ENCODE results near the gene RLF. TPM values are rescaled to one million over a fixed set of nuclear protein-coding genes. Genes with fewer than 3 reads are reported as not detected.
"Not testable (repeated sequence)": the region's sequence is repeated elsewhere in the genome, so short reads cannot be mapped to it uniquely, and the experiment has no call there.

RLF gene
- total RNA-seq, 2 donors from 2014 or later, result 11.5 to 21.0 TPM

DNA sequence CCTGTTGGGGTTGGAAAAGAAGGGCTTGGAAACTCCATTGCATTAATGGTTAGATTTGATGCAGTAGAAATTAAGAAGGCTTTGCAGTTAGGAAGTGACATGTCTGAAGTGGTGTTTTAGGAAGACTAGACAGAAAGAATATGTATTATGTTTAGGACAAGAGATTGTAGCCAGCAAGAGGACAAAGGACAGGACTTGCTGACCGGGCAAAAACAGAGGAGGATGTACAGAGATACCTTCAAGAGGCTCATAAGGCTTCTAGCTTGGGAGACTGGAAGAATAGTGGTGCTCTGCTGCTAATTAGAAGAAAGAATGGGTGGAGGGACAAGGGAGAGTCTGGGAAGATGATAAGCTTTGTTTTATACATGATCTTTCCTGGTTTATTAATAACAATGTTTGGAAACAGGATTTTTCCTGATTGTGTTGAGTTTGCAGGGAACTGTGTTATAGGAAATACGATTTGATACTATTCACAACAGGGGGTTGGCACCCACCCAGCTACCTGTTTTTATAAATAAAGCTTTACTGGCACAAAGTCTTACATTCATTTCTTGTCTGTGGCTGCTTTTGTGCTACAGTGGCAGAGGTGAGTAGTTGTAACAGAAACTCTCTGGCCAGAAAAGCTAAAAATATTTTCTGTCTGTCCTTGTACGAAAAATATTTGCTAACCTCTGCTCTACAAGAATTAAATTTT lies 49.5 kb downstream of the RLF start:
- Histone ChIP-seq H3K9me3 (no peaks in the 10 kb centered on the region), H3K27ac (no peak overlapping the region), H3K4me1 (no peaks in the 10 kb centered on the region), H3K9ac (ENCODE audit: low read depth in 2 of 2, low read length in 2 of 2) (no peak overlapping the region), H3K36me3 (no peaks in the 10 kb centered on the region), H3K4me3 (no peak overlapping the region), H3K27me3 (no peaks in the 10 kb centered on the region)
- no peak for DNase-seq
- intact Hi-C loops (cut with DNase I), result no loop called here
- TF ChIP-seq, protein P1, sequence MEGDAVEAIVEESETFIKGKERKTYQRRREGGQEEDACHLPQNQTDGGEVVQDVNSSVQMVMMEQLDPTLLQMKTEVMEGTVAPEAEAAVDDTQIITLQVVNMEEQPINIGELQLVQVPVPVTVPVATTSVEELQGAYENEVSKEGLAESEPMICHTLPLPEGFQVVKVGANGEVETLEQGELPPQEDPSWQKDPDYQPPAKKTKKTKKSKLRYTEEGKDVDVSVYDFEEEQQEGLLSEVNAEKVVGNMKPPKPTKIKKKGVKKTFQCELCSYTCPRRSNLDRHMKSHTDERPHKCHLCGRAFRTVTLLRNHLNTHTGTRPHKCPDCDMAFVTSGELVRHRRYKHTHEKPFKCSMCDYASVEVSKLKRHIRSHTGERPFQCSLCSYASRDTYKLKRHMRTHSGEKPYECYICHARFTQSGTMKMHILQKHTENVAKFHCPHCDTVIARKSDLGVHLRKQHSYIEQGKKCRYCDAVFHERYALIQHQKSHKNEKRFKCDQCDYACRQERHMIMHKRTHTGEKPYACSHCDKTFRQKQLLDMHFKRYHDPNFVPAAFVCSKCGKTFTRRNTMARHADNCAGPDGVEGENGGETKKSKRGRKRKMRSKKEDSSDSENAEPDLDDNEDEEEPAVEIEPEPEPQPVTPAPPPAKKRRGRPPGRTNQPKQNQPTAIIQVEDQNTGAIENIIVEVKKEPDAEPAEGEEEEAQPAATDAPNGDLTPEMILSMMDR (IDR thresholded peaks at IDR 0.05), result no peak

GRCh38 chr1:40218333-40218732 lies 57.1 kb downstream of the RLF start:
- H3K27me3 ChIP-seq, result no peaks in the 10 kb centered on the region
- TF ChIP-seq, protein P1 (IDR thresholded peaks at IDR 0.05), result no peak
- no peak overlapping the region for H3K27ac ChIP-seq
- no peaks in the 10 kb centered on the region for H3K4me1 ChIP-seq
- no peaks in the 10 kb centered on the region for H3K9me3 ChIP-seq
- no peaks in the 10 kb centered on the region for H3K36me3 ChIP-seq
- H3K4me3 ChIP-seq, result no peak overlapping the region
- intact Hi-C loops (cut with DNase I), result no loop called here
- no peak overlapping the region for H3K9ac ChIP-seq (ENCODE audit: low read depth in 2 of 2, low read length in 2 of 2)
- DNase-seq, result no peak

- DNase-seq; H3K36me3 ChIP-seq; H3K27ac ChIP-seq; H3K9ac ChIP-seq (ENCODE audit: low read depth in 2 of 2, low read length in 2 of 2); intact Hi-C loops (cut with DNase I); H3K9me3 ChIP-seq; H3K4me1 ChIP-seq; H3K4me3 ChIP-seq; H3K27me3 ChIP-seq: not testable (repeated sequence)
Observed at GRCh38 chr1:40221471-40221905, 60.3 kb downstream of the RLF start.

GRCh38 chr1:40221977-40222772 lies 61.0 kb downstream of the RLF start:
- Histone ChIP-seq H3K4me1 (no peaks in the 10 kb centered on the region), H3K36me3 (no peaks in the 10 kb centered on the region), H3K27ac (no peak overlapping the region), H3K9ac (ENCODE audit: low read depth in 2 of 2, low read length in 2 of 2) (no peak overlapping the region), H3K4me3 (no peak overlapping the region), H3K9me3 (no peaks in the 10 kb centered on the region), H3K27me3 (no peaks in the 10 kb centered on the region)
- intact Hi-C loops (cut with DNase I), result no loop called here
- DNase-seq, result no peak
- TF ChIP-seq, protein P1 (IDR thresholded peaks at IDR 0.05), result no peak

DNA sequence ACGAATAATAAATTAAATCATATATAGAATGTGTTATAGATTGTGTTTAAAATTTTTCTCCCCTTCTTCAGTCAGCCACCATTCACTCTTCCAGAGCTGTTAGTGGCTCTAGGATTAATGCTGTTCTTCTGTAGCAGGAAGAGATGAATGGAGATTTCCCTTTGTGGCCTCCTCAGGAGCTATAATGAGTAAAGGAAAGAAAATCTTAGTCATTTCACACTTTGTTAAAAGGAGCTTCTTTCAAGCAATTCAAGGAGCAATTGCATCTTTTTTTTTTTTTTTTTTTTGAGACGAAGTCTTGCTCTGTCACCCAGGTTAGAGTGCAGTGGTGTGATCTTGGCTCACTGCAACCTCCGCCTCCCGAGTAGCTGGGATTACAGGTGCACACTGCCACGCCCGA lies 62.9 kb downstream of the RLF start:
- Histone ChIP-seq H3K36me3 (no peaks in the 10 kb centered on the region), H3K4me3 (no peak overlapping the region), H3K27ac (no peak overlapping the region), H3K4me1 (no peaks in the 10 kb centered on the region), H3K9me3 (no peaks in the 10 kb centered on the region), H3K9ac (ENCODE audit: low read depth in 2 of 2, low read length in 2 of 2) (no peak overlapping the region), H3K27me3 (no peaks in the 10 kb centered on the region)
- DNase-seq, result no peak
- TF ChIP-seq, protein P1 (IDR thresholded peaks at IDR 0.05), result no peak
- intact Hi-C loops (cut with DNase I), result no loop called here

DNA sequence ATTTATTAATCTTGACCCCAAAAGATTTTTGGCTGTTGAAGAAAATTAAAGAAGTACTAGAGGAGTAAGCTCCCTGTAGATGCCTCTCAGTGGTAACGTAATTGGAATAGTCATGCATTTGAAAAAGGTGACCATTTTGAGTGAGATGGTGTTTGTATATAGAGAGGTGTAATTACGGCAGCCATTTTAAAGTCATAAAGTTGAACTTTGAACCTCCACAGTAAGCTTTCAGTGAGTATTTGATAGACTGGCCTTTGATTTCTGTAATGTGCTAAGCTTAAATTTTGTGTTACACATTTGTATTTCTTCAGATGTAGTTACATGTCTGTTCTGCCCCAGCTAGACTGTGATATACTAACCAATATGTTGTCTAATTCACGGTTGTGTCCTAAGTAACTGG lies 65.0 kb downstream of the RLF start:
- no peaks in the 10 kb centered on the region for H3K27me3 ChIP-seq
- no peaks in the 10 kb centered on the region for H3K36me3 ChIP-seq
- no peak overlapping the region for H3K9ac ChIP-seq (ENCODE audit: low read depth in 2 of 2, low read length in 2 of 2)
- intact Hi-C loops (cut with DNase I), result no loop called here
- H3K4me1 ChIP-seq, result no peaks in the 10 kb centered on the region
- H3K9me3 ChIP-seq, result no peaks in the 10 kb centered on the region
- no peak overlapping the region for H3K27ac ChIP-seq
- no peak overlapping the region for H3K4me3 ChIP-seq
- no peak for DNase-seq
- TF ChIP-seq, protein P1 (IDR thresholded peaks at IDR 0.05), result no peak

All from colonic mucosa (tissue), 4 donors.